Ovary (tissue), 9 donors: ENCODE measurements around the gene ENG. TPM values are rescaled to one million over a fixed set of nuclear protein-coding genes. Genes with fewer than 3 reads are reported as not detected.
"Not testable (repeated sequence)": the region's sequence is repeated elsewhere in the genome, so short reads cannot be mapped to it uniquely, and the experiment has no call there.

Experiments
- DNase-seq, 5 donors: peaks; one replicate each; pipeline ENCODE4 v3.0.0-alpha.2; 2019 to 2020
- H3K27ac ChIP-seq, 2 donors: fragments of 200-600 bp; one replicate each; pipeline versions ENCODE4 v1.5.1 to v1.8.0; 2019 to 2022
- H3K27me3 ChIP-seq: fragments of 200-600 bp; one replicate; pipeline ENCODE4 v1.8.0; 2022
- H3K36me3 ChIP-seq: fragments of 200-600 bp; sonication (generic); one replicate; pipeline ENCODE4 v1.5.1; 2019
- H3K4me1 ChIP-seq: one replicate; pipeline ENCODE4 v1.8.1; 2013; ENCODE audit warnings: mild to moderate bottlenecking, moderate library complexity; ENCODE audit not compliant: insufficient read depth
- H3K4me3 ChIP-seq: fragments of 200-600 bp; sonication (generic); one replicate; pipeline ENCODE4 v1.5.1; 2017
- H3K9me3 ChIP-seq, 2 donors: fragments of 200-600 bp in 1 of 2; sonication (generic) in 1 of 2; one replicate each; pipeline versions ENCODE4 v1.5.1 to v1.8.1; 2013 to 2019; ENCODE audit warnings: mild to moderate bottlenecking in 1 of 2, moderate library complexity in 1 of 2
- CTCF ChIP-seq, 3 donors: fragments of 450-650 bp in 2 of 3; fragments of 200-600 bp in 1 of 3; IDR thresholded peaks; one replicate each; pipeline versions ENCODE4 v1.5.1 to v1.8.0; 2016 to 2022; ENCODE audit warnings: antibody characterized with exemption in 3 of 3, mild to moderate bottlenecking in 1 of 3
- EP300 ChIP-seq: sonication (generic); formaldehyde crosslinking; IDR thresholded peaks from one replicate; pipeline ENCODE4 v1.6.1; 2017; ENCODE audit warnings: antibody characterized with exemption
- POLR2A ChIP-seq: fragments of 450-650 bp; IDR thresholded peaks from one replicate; pipeline ENCODE4 v1.6.1; 2017; ENCODE audit warnings: antibody characterized with exemption, mild to moderate bottlenecking, moderate library complexity
- WGBS, 3 donors: extraction: QIAGEN DNeasy Blood & Tissue Kit in 1 of 3; methylation state at CpG; one replicate each; pipeline versions ENCODE4 v1.1.5 to v1.1.7; 2013 to 2017; 5-methylcytosine and 5-hydroxymethylcytosine counted together
- intact Hi-C, 4 donors: fragments of 100-400 bp; cut with DNase I; formaldehyde crosslinking; loops; one replicate each; pipeline versions ENCODE4 v1.11.0 to v1.15.1; 2022 to 2023
- polyA plus RNA-seq, 2 donors: library from polyadenylated mRNA; stranded (reverse); fragments of 200-250 nt in 1 of 2; fragments of 350-450 nt in 1 of 2; fragmentation: Illumina TruSeq in 1 of 2; extraction: RNeasy Lipid Tissue Mini Kit (QIAGEN cat#74804) in 1 of 2; gene quantifications; one replicate each; pipeline ENCODE4 v1.2.3, GENCODE V29; 2013 to 2014
- total RNA-seq, 7 donors: library from RNA; depleted of rRNA in 2 of 7; stranded (reverse); fragments of >200 nt in 2 of 7; fragmentation: NEBNext Ultra II Directional in 3 of 7; extraction: Animal tissue kit (Norgen Biotek cat#: 25700) in 3 of 7; gene quantifications; one replicate each; pipeline versions ENCODE4 v1.1.0 to v1.2.4, GENCODE V29; 2016 to 2023
- donor health status: DM: no; HTN: no; CAD: no; lungs with moderate emphysema.
- donor health status: DM: no; HTN: no; CAD: no.
- donor health status: Bipolar disorder and iron deficiency.
- donor health status: DM: yes; HTN: yes; CAD: no.
- donor health status: DM: no; HTN: no; CAD: no.
- donor health status: DM: yes; HTN: yes; CAD: no.

ENG gene
- total and polyA plus RNA-seq, 9 donors, result 54.7 to 298 (median 191) TPM

- peak in 4 of 5 donors; percentile 51 to 69 (median 62) for DNase-seq
- intact Hi-C loops, result no loop called here
- H3K4me3 ChIP-seq, result no peak overlapping the region
Observed at GRCh38 chr9:127844821-127845359, 9.6 kb downstream of the ENG start.

GRCh38 chr9:127841087-127841835 lies 13.2 kb downstream of the ENG start:
- WGBS, 3 donors, result 73 to 80% (median 78%) methylated on average over 15 of the region's 15 CpGs
- Histone ChIP-seq H3K4me3 (no peak overlapping the region), H3K27ac (peak overlapping the region; percentile 92 to 96), H3K36me3 (no peaks in the 10 kb centered on the region), H3K9me3 (no peaks in the 10 kb centered on the region), H3K4me1 (peaks cover 59% of the 10 kb centered on the region), H3K27me3 (no peaks in the 10 kb centered on the region)
- intact Hi-C loops, result no loop called here
- TF ChIP-seq POLR2A (no peak), EP300 (no peak), CTCF (IDR thresholded peaks at IDR 0.05) (no peak)
- DNase-seq, result peak in 1 of 5 donors; percentile 39

More at GRCh38 chr9:127844821-127845359, 9.6 kb downstream of the ENG start:
- peaks cover 42% of the 10 kb centered on the region for H3K4me1 ChIP-seq
- peak overlapping the region; percentile 87 for H3K27ac ChIP-seq
- 12 to 38% (median 14%) methylated on average over 16 of the region's 16 CpGs for WGBS, 3 donors
- H3K9me3 ChIP-seq, result no peaks in the 10 kb centered on the region
- TF ChIP-seq POLR2A (no peak), EP300 (no peak), CTCF (IDR thresholded peaks at IDR 0.05) (no peak)
- H3K27me3 ChIP-seq, result no peaks in the 10 kb centered on the region
- no peaks in the 10 kb centered on the region for H3K36me3 ChIP-seq

- Histone ChIP-seq H3K9me3 (no peaks in the 10 kb centered on the region), H3K27me3 (no peaks in the 10 kb centered on the region), H3K27ac (peak overlapping the region; percentile 92 to 96), H3K4me1 (peaks cover 64% of the 10 kb centered on the region), H3K4me3 (no peak overlapping the region), H3K36me3 (no peaks in the 10 kb centered on the region)
- WGBS, 3 donors, result 3 to 14% (median 7%) methylated on average over 17 to 18 of the region's 18 CpGs
- intact Hi-C loops, result no loop called here
- TF ChIP-seq EP300, result peak; percentile 75
- peak in 1 of 3 donors; percentile 15 for TF ChIP-seq CTCF (IDR thresholded peaks at IDR 0.05)
- TF ChIP-seq POLR2A, result peak; percentile 5
- DNase-seq, result peak; percentile 75 to 85 (median 82)
Observed at GRCh38 chr9:127838375-127839078, 15.9 kb downstream of the ENG start.

- 54 to 65% (median 64%) methylated on average over 4 of the region's 4 CpGs for WGBS, 3 donors
- no peaks in the 10 kb centered on the region for H3K27me3 ChIP-seq
- H3K27ac ChIP-seq, result peak overlapping the region; percentile 92 to 96
- intact Hi-C loops, result no loop called here
- peaks cover 64% of the 10 kb centered on the region for H3K4me1 ChIP-seq
- H3K4me3 ChIP-seq, result no peak overlapping the region
- H3K36me3 ChIP-seq, result no peaks in the 10 kb centered on the region
- DNase-seq, result peak in 1 of 5 donors; percentile 59
- no peak for TF ChIP-seq POLR2A
- TF ChIP-seq EP300, result no peak
- TF ChIP-seq CTCF (IDR thresholded peaks at IDR 0.05), result no peak
- no peaks in the 10 kb centered on the region for H3K9me3 ChIP-seq
Observed at GRCh38 chr9:127837346-127837745, 17.1 kb downstream of the ENG start.

GRCh38 chr9:127836561-127836960 lies 17.9 kb downstream of the ENG start:
- peaks cover 69% of the 10 kb centered on the region for H3K4me1 ChIP-seq
- H3K36me3 ChIP-seq, DNase-seq, H3K27me3 ChIP-seq, H3K9me3 ChIP-seq, H3K4me3 ChIP-seq, intact Hi-C loops: not testable (repeated sequence)
- 68 to 76% (median 72%) methylated on average over 3 of the region's 3 CpGs for WGBS, 3 donors
- H3K27ac ChIP-seq, result peak overlapping the region; percentile 88 to 96
